ENCODE results near the gene MIAT.

The MIAT gene

GRCh38 chr22:26632422-26633155 is 24.8 kb upstream of the MIAT start:
- DNase-seq: no peak

GRCh38 chr22:26634189-26634588 is 23.2 kb upstream of the MIAT start:
- no peak for DNase-seq

- no peak for DNase-seq
Observed at GRCh38 chr22:26635117-26635516, 22.3 kb upstream of the MIAT start.

GRCh38 chr22:26636296-26636695 is 21.1 kb upstream of the MIAT start:
- DNase-seq: no peak

- DNase-seq: peak; percentile 74
Observed at GRCh38 chr22:26642465-26643417, 14.6 kb upstream of the MIAT start.

- no peak for DNase-seq
Observed at GRCh38 chr22:26643418-26644100, 13.8 kb upstream of the MIAT start.

GRCh38 chr22:26646158-26646557 is 11.2 kb upstream of the MIAT start:
- no peak for DNase-seq

- DNase-seq: peak; percentile 32
Observed at GRCh38 chr22:26648011-26648497, 9.3 kb upstream of the MIAT start.

- DNase-seq: no peak
Observed at GRCh38 chr22:26648528-26649388, 8.6 kb upstream of the MIAT start.

- no peak for DNase-seq
Observed at GRCh38 chr22:26650722-26651421, 6.5 kb upstream of the MIAT start.

GRCh38 chr22:26651815-26652214 is 5.6 kb upstream of the MIAT start:
- DNase-seq: no peak

- no peak for DNase-seq
Observed at GRCh38 chr22:26658161-26658560, 773 bp downstream of the MIAT start.

GRCh38 chr22:26658671-26659478 is 1.5 kb downstream of the MIAT start:
- DNase-seq: peak; percentile 67

GRCh38 chr22:26660356-26660755 is 3.0 kb downstream of the MIAT start:
- DNase-seq: no peak

- DNase-seq: no peak
Observed at GRCh38 chr22:26660961-26661578, 3.7 kb downstream of the MIAT start.

- no peak for DNase-seq
Observed at GRCh38 chr22:26662160-26662559, 4.8 kb downstream of the MIAT start.

- DNase-seq: no peak
Observed at GRCh38 chr22:26663374-26663923, 6.1 kb downstream of the MIAT start.

GRCh38 chr22:26665813-26666231 is 8.4 kb downstream of the MIAT start:
- DNase-seq: no peak

- DNase-seq: no peak
Observed at GRCh38 chr22:26667140-26667539, 9.8 kb downstream of the MIAT start.

GRCh38 chr22:26669060-26669481 is 11.7 kb downstream of the MIAT start:
- no peak for DNase-seq

All from CD4-positive, alpha-beta T cell treated with Interleukin-15 for 1 hour (primary cell).